ENCODE results near the gene RAD51B.

Gene RAD51B

DNA sequence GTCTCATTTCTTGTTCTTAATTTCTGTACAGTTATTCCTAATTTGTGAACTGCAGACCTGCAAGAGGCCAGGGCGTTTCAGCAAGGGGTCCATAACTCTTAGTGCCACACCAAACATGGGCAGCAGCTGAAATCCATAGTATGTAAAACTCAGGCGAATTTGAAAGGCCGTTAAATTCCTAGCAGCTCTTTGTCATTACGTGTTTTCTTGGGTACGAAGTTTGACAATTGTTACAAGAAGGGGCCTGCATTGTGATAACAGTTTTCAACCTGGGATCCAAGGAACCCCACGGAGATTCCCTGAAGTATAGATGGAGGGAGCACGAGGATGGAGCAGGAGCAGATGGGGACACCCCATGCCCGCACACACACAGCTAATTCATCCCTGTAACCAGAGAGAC, 685.3 kb downstream of the RAD51B start:
- Histone ChIP-seq H3K27me3 (replicated peaks; ENCODE audit: insufficient read depth, low read length) (no peaks in the 10 kb centered on the region), H3K27ac (ENCODE audit: low read length) (no peak overlapping the region), H3K9me2 (replicated peaks; ENCODE audit: insufficient read depth, low read length) (no peaks in the 10 kb centered on the region), H3K36me3 (replicated peaks; ENCODE audit: insufficient read depth, low read length) (no peaks in the 10 kb centered on the region), H3K4me3 (ENCODE audit: low read length) (no peak overlapping the region), H3F3A (ENCODE audit: insufficient read depth, low read length) (no peaks in the 10 kb centered on the region), H2AFZ (ENCODE audit: low read length) (no peak overlapping the region), H3K9ac (ENCODE audit: low read length) (no peak overlapping the region), H3K4me1 (ENCODE audit: low read length) (0 out of 2 replicates have a peak, but pooled peaks cover 7% of the 10 kb centered on the region), H4K20me1 (ENCODE audit: insufficient read depth, low read length) (no peaks in the 10 kb centered on the region), H3K9me3 (replicated peaks; ENCODE audit: insufficient read depth, low read length) (no peaks in the 10 kb centered on the region), H3K79me2 (ENCODE audit: low read length) (no peaks in the 10 kb centered on the region), H3K4me2 (ENCODE audit: low read depth, low read length) (no peak overlapping the region)
- no peak for DNase-seq
- TF ChIP-seq EZH2phosphoT487 (IDR thresholded peaks at IDR 0.05; ENCODE audit: low read length) (no peak), EZH2 (optimal IDR thresholded peaks at IDR 0.05; ENCODE audit: low read depth, low read length) (no peak)
- TF ChIP-seq, protein P1, sequence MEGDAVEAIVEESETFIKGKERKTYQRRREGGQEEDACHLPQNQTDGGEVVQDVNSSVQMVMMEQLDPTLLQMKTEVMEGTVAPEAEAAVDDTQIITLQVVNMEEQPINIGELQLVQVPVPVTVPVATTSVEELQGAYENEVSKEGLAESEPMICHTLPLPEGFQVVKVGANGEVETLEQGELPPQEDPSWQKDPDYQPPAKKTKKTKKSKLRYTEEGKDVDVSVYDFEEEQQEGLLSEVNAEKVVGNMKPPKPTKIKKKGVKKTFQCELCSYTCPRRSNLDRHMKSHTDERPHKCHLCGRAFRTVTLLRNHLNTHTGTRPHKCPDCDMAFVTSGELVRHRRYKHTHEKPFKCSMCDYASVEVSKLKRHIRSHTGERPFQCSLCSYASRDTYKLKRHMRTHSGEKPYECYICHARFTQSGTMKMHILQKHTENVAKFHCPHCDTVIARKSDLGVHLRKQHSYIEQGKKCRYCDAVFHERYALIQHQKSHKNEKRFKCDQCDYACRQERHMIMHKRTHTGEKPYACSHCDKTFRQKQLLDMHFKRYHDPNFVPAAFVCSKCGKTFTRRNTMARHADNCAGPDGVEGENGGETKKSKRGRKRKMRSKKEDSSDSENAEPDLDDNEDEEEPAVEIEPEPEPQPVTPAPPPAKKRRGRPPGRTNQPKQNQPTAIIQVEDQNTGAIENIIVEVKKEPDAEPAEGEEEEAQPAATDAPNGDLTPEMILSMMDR (IDR thresholded peaks at IDR 0.05; ENCODE audit: low read length): no peak

DNA sequence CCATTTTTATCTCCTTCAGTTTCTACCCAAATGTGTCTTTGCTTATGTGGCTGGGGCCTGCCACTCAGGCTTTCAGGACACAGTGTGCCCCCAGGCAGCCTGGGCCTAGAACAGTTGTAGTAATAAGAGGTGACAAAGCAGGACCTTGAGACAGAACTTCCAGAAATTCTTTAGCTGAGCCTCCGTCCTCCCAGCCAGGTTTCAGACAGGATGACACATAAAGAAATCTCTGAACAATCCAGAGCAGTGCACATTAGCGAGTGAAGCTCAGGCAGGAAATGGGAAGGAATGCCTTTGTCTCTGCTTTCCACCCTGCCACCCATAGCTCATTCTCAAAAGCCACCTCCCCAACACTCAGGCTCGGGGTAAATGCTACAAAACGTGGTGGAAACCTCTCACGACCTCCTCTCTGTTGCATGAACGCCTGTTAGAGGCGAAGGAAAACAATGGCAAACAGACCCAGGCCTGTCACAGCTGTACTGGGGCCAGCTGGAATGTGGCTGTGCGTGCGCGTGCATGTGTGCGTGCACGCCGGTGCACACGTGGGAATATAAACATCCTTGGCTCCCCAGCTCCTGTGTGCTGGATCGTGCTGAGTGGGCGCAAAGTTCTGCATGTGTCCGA, 686.6 kb downstream of the RAD51B start:
- Histone ChIP-seq H2AFZ (ENCODE audit: low read length) (no peak overlapping the region), H3K4me1 (ENCODE audit: low read length) (0 out of 2 replicates have a peak, but pooled peaks cover 7% of the 10 kb centered on the region), H3K36me3 (replicated peaks; ENCODE audit: insufficient read depth, low read length) (no peaks in the 10 kb centered on the region), H3K4me3 (ENCODE audit: low read length) (no peak overlapping the region), H3K9me3 (replicated peaks; ENCODE audit: insufficient read depth, low read length) (no peaks in the 10 kb centered on the region), H3K4me2 (ENCODE audit: low read depth, low read length) (no peak overlapping the region), H3K9me2 (replicated peaks; ENCODE audit: insufficient read depth, low read length) (no peaks in the 10 kb centered on the region), H4K20me1 (ENCODE audit: insufficient read depth, low read length) (no peaks in the 10 kb centered on the region), H3K27ac (ENCODE audit: low read length) (no peak overlapping the region), H3K9ac (ENCODE audit: low read length) (no peak overlapping the region), H3F3A (ENCODE audit: insufficient read depth, low read length) (no peaks in the 10 kb centered on the region), H3K27me3 (replicated peaks; ENCODE audit: insufficient read depth, low read length) (no peaks in the 10 kb centered on the region), H3K79me2 (ENCODE audit: low read length) (no peaks in the 10 kb centered on the region)
- DNase-seq: no peak
- TF ChIP-seq EZH2phosphoT487 (IDR thresholded peaks at IDR 0.05; ENCODE audit: low read length) (no peak), EZH2 (optimal IDR thresholded peaks at IDR 0.05; ENCODE audit: low read depth, low read length) (no peak)
- TF ChIP-seq, protein P1 (IDR thresholded peaks at IDR 0.05; ENCODE audit: low read length): no peak

DNA sequence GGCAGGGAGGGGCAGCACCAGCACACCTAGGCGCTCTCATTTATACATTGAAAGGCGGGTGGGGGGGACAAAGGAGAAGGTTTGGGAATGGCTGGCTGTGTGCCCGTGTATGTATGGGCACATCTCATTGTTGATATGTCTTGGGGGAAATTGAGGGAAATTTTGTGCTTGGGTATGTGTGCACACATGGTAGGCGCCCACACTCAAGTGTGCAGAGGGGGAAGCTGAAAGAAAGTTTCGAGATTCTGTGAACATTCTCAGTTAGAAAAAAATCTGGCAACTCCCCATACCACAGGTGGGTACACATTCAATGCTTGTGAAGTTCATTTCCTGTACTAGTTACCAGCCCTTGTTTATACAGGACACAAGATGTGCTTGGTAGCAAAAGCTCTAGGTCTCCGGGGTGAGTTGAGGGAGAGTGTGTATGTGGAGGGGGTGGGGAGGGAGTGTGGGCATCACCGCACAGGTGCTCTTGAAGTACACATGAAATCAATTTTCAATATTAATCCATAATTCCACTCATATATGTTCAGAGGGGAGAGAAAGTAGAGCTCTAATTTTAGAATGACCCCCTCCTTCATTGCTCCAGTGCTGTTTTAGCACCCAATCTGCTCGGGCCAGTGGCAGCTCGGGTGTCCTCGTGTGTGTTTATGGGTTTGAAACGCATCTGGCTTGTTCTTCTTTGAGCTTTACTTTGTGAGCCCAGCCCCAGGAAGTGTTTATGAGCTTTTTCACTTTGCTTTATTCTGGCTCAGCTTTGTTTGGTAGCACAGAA, 687.3 kb downstream of the RAD51B start:
- H4K20me1 ChIP-seq (ENCODE audit: insufficient read depth, low read length): no peaks in the 10 kb centered on the region
- no peaks in the 10 kb centered on the region for H3F3A ChIP-seq (ENCODE audit: insufficient read depth, low read length)
- TF ChIP-seq EZH2 (optimal IDR thresholded peaks at IDR 0.05; ENCODE audit: low read depth, low read length): no peak
- TF ChIP-seq, protein P1 (IDR thresholded peaks at IDR 0.05; ENCODE audit: low read length): no peak
- no peak for TF ChIP-seq EZH2phosphoT487 (IDR thresholded peaks at IDR 0.05; ENCODE audit: low read length)
- H3K9me2 ChIP-seq (replicated peaks; ENCODE audit: insufficient read depth, low read length): no peaks in the 10 kb centered on the region
- H3K9ac ChIP-seq (ENCODE audit: low read length): no peak overlapping the region
- H3K79me2 ChIP-seq (ENCODE audit: low read length): no peaks in the 10 kb centered on the region
- H3K4me1 ChIP-seq (ENCODE audit: low read length): 0 out of 2 replicates have a peak, but pooled peaks cover 7% of the 10 kb centered on the region
- H3K27ac ChIP-seq (ENCODE audit: low read length): peak overlapping the region; percentile 13; the same call in 1 of the 2 replicates
- DNase-seq: peak; percentile 49
- no peak overlapping the region for H3K4me2 ChIP-seq (ENCODE audit: low read depth, low read length)
- no peak overlapping the region for H2AFZ ChIP-seq (ENCODE audit: low read length)
- no peaks in the 10 kb centered on the region for H3K36me3 ChIP-seq (replicated peaks; ENCODE audit: insufficient read depth, low read length)
- H3K4me3 ChIP-seq (ENCODE audit: low read length): no peak overlapping the region
- no peaks in the 10 kb centered on the region for H3K27me3 ChIP-seq (replicated peaks; ENCODE audit: insufficient read depth, low read length)
- H3K9me3 ChIP-seq (replicated peaks; ENCODE audit: insufficient read depth, low read length): no peaks in the 10 kb centered on the region
